ENCODE data around the gene SPIN4.
A peak's percentile ranks its signal among the peaks of the same experiment; 100 is the strongest.
"Not testable (repeated sequence)": the region's sequence is repeated elsewhere in the genome, so short reads cannot be mapped to it uniquely, and the experiment has no call there.

Gene SPIN4

GRCh38 chrX:63350941-63351616, at the start of gene SPIN4:
Gene SPIN4 (minus strand): TSS chrX:63351332. CDS start chrX:63350819, 513 bp downstream.
- TF ChIP-seq POLR2A (IDR thresholded peaks at IDR 0.05; ENCODE audit: low read depth, low read length): peak; percentile 79
- peak; percentile 62 for FAIRE-seq
- peak; percentile 61 for DNase-seq (ENCODE audit: insufficient read length, low spot score)

DNA sequence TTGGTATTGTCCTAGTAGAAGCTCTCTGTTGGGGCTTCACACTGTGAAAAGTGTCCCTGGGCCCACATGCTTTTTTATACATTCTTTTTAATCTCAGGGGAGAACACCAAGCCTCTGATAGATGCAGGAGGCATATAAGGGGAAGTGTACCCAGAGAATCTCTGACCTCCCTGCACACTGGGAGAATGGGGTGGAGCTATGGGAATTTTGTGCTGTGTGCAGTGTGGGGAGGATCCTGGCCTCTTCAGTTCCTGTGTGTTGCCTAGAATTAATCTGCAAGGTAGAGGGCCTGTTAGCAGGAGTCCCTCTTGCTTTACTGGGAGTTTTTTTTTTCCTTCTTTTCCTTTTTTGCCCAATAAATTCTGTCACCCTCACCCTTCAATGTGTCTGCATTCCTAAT, 49.2 kb upstream of the SPIN4 start:
- DNase-seq (ENCODE audit: insufficient read length, low spot score) (no peak), FAIRE-seq (no peak)
- TF ChIP-seq POLR2A (IDR thresholded peaks at IDR 0.05; ENCODE audit: low read depth, low read length): no peak

DNA sequence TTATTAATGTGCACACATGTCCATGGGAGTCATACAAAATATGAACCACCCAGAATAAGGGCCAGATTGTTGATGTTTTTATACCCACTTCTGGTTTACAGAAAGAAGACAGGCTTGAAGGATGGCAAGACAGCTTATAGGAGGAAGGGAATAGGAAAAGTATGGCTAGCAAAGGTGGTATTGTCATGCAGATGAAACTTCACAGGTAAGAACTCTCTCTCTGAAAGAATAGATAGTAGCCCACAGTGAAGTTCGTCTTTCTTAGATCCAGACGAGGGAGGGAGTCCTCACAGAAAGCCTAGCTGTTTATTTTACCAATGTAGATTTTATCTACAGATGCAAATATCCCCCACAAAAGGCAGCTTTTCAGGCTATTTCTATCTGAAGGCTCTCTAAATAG, 43.7 kb upstream of the SPIN4 start:
- no peak for TF ChIP-seq POLR2A (IDR thresholded peaks at IDR 0.05; ENCODE audit: low read depth, low read length)
- no peak for FAIRE-seq
- DNase-seq (ENCODE audit: insufficient read length, low spot score): no peak

DNA sequence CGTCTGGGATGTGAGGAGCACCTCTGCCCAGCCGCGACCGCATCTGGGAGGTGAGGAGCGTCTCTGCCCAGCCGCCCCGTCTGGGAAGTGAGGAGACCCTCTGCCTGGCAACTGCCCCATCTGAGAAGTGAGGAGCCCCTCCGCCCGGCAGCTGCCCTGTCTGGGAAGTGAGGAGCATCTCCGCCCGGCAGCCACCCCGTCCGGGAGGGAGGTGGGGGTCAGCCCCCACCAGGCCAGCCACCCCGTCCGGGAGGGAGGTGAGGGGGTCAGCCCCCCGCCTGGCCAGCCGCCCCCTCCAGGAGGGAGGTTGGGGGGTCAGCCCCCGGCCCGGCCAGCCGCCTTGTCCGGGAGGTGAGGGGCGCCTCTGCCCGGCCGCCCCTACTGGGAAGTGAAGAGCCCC, 42.0 kb upstream of the SPIN4 start:
- not testable (repeated sequence) for FAIRE-seq; DNase-seq (ENCODE audit: insufficient read length, low spot score)

GRCh38 chrX:63387411-63387810, 36.3 kb upstream of the SPIN4 start:
- DNase-seq (ENCODE audit: insufficient read length, low spot score) (no peak), FAIRE-seq (no peak)
- no peak for TF ChIP-seq POLR2A (IDR thresholded peaks at IDR 0.05; ENCODE audit: low read depth, low read length)

- FAIRE-seq; DNase-seq (ENCODE audit: insufficient read length, low spot score): not testable (repeated sequence)
Observed at GRCh38 chrX:63384263-63384662, 33.1 kb upstream of the SPIN4 start.

DNA sequence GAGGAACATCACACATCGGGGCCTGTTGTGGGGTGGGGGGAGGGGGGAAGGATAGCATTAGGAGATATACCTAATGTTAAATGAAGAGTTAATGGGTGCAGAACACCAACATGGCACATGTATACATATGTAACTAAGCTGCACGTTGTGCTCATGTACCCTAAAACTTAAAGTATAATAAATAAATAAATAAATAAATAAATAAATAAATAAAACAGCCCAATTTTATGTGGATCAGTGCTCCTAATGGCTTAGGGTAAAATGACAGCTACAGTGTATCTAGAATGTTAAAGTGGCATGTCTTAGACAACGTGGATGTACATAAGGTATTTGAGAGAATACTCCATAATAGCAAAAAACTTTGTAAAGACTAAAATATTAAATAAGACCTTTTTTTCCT, 21.9 kb upstream of the SPIN4 start:
- FAIRE-seq: not testable (repeated sequence)

DNA sequence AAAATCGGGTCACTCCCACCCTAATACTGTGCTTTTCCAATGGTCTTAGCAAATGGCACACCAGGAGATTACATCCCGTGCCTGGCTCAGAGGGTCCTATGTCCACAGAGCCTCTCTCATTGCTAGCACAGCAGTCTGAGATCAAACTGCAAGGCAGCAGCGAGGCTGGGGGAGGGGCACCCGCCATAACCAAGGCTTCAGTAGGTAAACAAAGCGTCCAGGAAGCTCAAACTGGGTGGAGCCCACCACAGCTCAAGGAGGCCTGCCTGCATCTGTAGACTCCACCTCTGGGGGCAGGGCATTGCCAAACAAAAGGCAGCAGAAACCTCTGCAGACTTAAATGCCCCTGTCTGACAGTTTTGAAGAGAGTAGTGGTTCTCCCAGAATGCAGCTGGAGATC, 16.6 kb upstream of the SPIN4 start:
- FAIRE-seq: not testable (repeated sequence)

More for the DNA sequence above, 21.9 kb upstream of the SPIN4 start:
- not testable (repeated sequence) for DNase-seq (ENCODE audit: insufficient read length, low spot score)

DNA sequence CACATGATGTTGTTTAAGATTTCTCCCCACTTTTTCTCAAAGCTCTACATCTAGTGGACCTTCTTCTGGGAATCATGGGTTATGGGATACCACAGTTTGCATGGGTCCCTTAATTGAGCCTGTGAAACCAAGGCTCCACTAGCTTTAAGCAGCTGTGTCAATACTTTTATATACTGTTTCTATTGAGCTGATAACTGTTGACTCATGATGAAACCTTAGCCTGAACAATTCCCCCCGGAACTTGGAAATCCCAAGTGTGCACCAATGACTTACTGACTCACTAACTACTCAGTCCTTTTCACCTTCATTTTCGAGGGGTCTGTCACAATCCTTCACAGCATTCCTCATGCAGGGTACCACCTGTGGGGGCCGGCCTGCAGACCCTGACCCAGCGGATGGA, 12.7 kb upstream of the SPIN4 start:
- FAIRE-seq (no peak), DNase-seq (ENCODE audit: insufficient read length, low spot score) (no peak)
- TF ChIP-seq POLR2A (IDR thresholded peaks at IDR 0.05; ENCODE audit: low read depth, low read length): no peak

More for the DNA sequence above, 16.6 kb upstream of the SPIN4 start:
- DNase-seq (ENCODE audit: insufficient read length, low spot score): not testable (repeated sequence)

- FAIRE-seq (no peak), DNase-seq (ENCODE audit: insufficient read length, low spot score) (no peak)
- TF ChIP-seq POLR2A (IDR thresholded peaks at IDR 0.05; ENCODE audit: low read depth, low read length): no peak
Observed at GRCh38 chrX:63361494-63361893, 10.4 kb upstream of the SPIN4 start.

DNA sequence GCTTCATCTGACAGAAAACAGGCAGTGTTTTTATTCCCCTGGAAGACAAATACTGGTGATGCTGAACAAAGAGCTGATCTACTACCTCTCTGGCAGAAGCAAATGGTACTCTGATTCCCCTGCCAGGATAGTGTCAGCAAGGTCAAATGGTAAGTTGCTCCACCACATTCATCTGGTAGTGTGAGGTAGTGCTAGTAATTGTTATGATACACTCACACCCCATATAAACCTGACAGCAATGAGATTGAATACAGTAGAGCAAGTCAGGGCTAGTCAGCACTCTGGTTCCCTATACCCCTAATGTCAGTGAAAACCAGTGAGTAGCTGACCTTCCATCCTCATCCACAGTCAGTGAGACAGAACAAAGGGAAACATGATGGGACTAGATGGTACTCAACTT, 3.4 kb upstream of the SPIN4 start:
- FAIRE-seq (no peak), DNase-seq (ENCODE audit: insufficient read length, low spot score) (no peak)
- TF ChIP-seq POLR2A (IDR thresholded peaks at IDR 0.05; ENCODE audit: low read depth, low read length): no peak

- peak; percentile 60 for FAIRE-seq
- no peak for DNase-seq (ENCODE audit: insufficient read length, low spot score)
- no peak for TF ChIP-seq POLR2A (IDR thresholded peaks at IDR 0.05; ENCODE audit: low read depth, low read length)
Observed at GRCh38 chrX:63350465-63350877, 661 bp downstream of the SPIN4 start.

DNA sequence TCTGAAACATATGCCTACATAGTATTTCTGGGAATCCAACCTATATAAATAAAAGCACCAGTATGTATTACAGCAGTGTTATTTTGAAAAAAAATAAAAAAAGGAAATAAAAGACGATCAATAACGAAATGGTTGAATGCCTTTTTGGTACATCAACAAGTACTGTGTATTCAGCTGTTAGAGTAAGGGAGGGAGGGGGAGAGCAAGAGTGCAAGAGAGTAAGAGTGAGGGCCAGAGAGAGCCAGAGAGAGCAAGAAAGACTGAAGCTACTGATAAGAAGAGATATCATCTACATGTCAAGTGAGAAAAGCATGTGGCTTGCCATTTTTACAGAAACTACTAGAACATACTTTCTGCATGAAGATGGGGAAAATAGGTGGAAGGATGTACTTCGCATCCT, 1.8 kb downstream of the SPIN4 start:
- FAIRE-seq: no peak
- DNase-seq (ENCODE audit: insufficient read length, low spot score): no peak

DNA sequence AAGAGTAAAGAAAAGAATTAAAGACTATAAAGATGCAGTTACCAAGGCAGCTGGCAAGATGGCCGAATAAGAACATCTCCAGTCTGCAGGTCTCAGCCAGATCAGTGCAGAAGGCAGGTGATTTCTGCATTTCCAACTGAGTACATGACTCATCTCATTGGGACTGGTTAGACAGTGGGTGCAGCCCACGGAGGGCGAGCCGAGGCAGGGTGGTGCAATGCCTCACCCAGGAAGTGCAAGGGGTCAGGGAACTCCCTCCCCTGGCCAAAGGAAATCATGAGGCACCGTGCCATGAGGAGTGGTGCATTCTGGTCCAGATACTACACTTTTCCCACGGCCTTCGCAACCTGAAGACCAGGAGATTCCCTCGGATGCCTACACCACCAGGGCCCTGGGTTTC, 20.5 kb downstream of the SPIN4 start:
- DNase-seq (ENCODE audit: insufficient read length, low spot score) (no peak), FAIRE-seq (no peak)
- no peak for TF ChIP-seq POLR2A (IDR thresholded peaks at IDR 0.05; ENCODE audit: low read depth, low read length)

More for the DNA sequence above, 1.8 kb downstream of the SPIN4 start:
- no peak for TF ChIP-seq POLR2A (IDR thresholded peaks at IDR 0.05; ENCODE audit: low read depth, low read length)

DNA sequence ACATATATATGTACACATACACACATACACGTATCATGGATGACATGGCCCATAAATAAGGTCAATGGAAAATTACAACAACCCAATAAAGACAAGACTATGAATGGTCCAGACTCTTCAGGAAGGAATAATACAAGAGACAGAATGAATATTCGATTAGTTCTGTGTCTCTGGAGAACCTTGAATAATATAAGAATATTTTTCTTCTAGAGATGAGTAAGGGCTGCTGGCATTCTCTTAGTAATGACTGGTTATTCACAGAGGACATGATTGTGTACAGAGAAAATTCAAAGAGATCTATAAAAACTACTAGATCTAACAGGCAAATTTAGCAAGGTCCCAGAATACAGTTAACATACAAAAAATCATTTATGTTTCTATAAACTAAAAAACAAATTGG, 23.3 kb downstream of the SPIN4 start:
- FAIRE-seq: no peak
- no peak for DNase-seq (ENCODE audit: insufficient read length, low spot score)
- TF ChIP-seq POLR2A (IDR thresholded peaks at IDR 0.05; ENCODE audit: low read depth, low read length): no peak

DNA sequence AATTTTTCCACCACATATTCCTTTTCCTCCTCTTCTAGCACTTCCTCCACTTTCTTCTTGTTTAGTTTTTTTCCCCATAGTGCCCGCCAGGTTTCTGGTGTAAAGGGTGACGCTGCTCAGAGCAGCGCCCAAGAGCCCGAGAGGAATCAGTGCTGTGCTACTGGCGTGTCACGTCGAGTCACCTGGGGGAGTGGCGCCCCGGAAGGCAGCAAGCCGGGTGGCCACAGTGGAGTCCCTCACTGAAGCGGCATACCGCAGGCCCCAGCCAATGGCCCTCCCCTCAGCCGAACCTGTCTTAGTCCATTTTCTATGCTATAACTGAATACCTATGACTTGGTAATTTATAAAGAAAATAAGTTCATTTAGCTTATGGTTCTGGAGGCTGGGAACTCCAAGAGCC, 51.5 kb downstream of the SPIN4 start:
- FAIRE-seq (no peak), DNase-seq (ENCODE audit: insufficient read length, low spot score) (no peak)
- no peak for TF ChIP-seq POLR2A (IDR thresholded peaks at IDR 0.05; ENCODE audit: low read depth, low read length)
